Activated T-cell treated with anti-CD3 and anti-CD28 coated beads for 4 hours (primary cell): Measurements from ENCODE around the gene C10orf90.

Experiments
- DNase-seq: peaks from one replicate; pipeline ENCODE4 v3.0.0-alpha.2; 2020

Gene C10orf90

GRCh38 chr10:126632705-126633104 lies 37.8 kb downstream of the C10orf90 start:
- DNase-seq, result no peak

DNA sequence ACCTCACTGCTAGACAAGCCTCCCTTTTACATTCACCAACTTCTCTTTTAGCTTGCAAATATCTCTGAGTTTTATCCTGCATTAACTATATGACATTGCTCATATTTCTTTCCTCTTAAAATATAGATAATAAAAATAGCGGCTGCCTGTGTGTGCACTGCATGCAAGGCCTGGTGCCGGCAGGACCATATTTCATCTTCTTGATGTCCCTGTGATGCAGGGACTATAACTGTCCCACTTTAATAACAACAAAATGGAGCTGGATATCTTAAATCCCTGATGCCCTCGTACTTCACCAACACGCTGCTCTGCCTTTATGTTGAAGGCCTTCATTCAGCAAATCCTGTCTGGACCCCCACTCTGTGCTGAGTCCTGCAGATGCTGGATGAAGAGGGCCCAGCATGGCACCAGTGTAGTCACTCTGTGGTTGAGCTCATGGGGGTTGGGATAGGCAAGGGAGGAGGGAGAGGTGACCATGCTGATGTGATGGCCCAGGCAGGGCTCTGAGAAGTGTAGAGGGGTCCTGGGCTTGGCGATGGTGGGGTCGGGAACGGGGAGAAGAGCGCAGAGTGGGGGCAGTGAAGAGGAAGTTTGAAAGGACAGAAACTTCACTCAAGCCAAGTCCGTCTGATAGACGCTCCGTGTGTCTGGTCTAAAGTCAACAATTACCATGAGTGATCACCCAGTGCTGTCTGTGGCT lies 40.4 kb downstream of the C10orf90 start:
- DNase-seq, result no peak

GRCh38 chr10:126628746-126629145 lies 41.7 kb downstream of the C10orf90 start:
- no peak for DNase-seq

GRCh38 chr10:126621846-126622245 lies 48.6 kb downstream of the C10orf90 start:
- no peak for DNase-seq

GRCh38 chr10:126618466-126618865 lies 52.0 kb downstream of the C10orf90 start:
- no peak for DNase-seq

GRCh38 chr10:126617733-126618132 lies 52.8 kb downstream of the C10orf90 start:
- DNase-seq, result no peak

GRCh38 chr10:126617208-126617607 lies 53.3 kb downstream of the C10orf90 start:
- DNase-seq, result no peak

DNA sequence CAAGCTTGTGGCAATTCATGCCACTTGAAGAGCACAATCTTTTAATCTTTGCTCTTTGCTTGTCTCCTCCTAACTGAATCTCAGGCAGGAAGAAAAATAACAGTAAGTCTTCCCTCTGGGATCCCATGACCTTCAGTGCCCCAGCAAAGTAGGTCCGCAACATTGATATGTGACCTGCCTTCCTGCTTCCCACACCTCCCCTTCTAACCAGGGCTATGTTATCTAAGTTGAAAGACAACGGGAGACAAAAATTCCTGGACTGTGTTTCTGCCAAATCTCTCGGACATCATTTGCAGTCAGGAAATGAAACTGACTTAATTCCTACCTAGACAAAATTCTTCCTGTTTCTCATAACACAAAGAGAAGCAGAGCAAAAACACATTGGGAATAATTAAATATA lies 53.8 kb downstream of the C10orf90 start:
- no peak for DNase-seq

DNA sequence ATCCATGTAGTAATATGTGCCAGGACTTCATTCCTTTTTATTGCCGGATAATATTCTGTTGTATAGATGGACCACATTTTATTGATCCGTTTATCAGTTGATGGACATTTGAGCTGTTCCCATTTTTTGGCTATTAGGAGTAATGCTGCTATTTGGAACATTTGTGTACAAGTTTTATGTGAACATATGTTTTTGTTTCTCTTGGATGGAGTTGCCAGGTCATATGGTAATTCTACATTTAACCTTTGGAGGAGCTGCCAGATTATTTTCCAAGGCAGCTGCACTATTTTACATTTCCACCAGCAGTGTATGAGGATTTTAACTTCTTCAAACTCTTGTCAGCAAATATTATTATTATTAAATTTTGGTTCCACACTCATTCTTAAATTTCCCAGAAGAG lies 59.2 kb downstream of the C10orf90 start:
- DNase-seq, result no peak

GRCh38 chr10:126609566-126609965 lies 60.9 kb downstream of the C10orf90 start:
- DNase-seq, result no peak

GRCh38 chr10:126599949-126600682 lies 70.4 kb downstream of the C10orf90 start:
- DNase-seq, result no peak

DNA sequence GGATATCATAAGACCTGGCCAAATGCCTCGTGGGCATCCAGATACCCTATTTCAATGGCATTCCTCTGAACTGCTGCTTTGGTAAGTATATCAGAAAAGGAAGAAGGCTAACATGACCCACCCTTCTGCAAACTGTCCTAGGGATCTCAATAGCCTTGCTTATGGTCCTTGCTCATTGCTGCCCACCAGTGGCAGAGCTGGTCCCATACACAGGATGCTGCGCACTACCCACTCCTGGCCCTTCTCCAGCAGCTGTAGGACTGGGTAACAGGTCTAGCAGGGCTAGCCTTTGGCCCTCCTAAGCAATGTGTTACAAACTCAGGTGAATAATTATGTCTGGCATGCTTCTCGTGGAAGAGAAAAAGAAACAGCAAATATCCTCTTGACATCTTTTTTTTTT lies 72.5 kb downstream of the C10orf90 start:
- peak; percentile 1 for DNase-seq

DNA sequence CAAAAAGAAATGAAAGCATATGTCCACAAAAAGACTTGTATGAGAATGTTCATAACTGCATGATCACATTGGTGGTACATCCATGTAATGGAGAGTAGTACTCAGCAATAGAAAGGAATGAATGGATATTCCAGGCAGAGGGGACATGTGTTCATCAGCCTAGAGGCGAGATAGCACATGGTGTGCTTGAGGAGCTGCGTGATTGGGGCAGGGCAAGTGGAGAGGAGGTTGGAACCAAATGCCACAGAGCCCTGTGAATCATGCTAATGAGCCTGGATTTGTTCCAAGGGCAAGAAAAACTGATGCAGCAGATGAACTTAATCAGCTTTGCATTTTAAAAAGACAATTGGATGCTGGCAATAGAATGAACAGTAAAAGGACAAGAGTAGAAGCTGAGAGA lies 73.3 kb downstream of the C10orf90 start:
- no peak for DNase-seq

GRCh38 chr10:126596472-126597016 lies 73.9 kb downstream of the C10orf90 start:
- no peak for DNase-seq

GRCh38 chr10:126595160-126595559 lies 75.3 kb downstream of the C10orf90 start:
- DNase-seq, result no peak

DNA sequence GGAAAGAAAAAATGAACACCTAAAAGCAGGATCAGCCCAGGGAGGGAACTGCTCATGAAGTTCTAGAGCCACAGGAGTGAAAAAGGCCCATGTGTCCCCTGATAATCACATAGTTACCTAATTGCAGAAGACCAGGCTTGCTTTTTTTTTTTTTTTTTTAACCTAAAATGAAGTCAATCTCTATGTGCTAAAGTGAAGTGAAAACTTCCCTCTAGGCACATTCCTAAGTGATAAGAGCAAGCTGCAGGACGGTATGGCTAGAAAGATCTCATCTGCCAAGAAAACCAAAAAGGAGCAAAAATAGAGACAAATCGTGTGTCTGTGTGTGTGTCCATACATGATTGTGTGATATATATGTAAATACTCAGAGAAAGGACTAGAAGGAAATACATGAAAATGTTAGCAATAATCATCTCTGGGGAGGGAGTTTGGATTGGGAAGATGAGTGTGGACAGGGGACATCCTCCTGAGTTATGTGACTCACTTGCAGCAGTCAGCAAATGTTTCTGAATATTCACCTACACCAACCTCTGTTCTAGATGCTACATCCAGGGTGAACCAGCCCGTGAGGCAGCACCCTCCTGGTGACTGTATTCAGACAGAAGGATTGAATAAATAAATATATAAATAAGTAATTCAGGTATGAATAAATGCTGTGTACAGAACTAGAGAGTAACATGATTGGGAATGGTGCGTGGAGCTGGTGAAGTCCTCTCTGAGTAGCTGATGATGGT lies 76.4 kb downstream of the C10orf90 start:
- no peak for DNase-seq

DNA sequence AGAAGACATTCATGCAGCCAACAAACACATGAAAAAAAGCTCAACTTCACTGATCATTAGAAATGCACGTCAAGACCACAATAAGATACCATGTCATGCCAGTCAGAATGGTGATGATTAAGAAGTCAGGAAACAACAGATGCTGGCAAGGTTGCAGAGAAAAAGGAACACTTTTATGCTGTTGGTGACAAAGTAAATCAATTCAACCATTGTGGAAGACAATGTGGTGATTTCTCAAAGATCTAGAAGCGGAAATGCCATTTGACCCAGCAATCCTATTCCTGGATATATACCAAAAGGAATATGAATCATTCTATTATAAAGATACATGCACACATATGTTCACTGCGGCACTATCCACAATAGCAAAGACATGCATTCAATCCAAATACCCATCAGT lies 77.6 kb downstream of the C10orf90 start:
- no peak for DNase-seq

GRCh38 chr10:126588024-126588423 lies 82.5 kb downstream of the C10orf90 start:
- DNase-seq, result no peak

GRCh38 chr10:126586878-126587277 lies 83.6 kb downstream of the C10orf90 start:
- no peak for DNase-seq

DNA sequence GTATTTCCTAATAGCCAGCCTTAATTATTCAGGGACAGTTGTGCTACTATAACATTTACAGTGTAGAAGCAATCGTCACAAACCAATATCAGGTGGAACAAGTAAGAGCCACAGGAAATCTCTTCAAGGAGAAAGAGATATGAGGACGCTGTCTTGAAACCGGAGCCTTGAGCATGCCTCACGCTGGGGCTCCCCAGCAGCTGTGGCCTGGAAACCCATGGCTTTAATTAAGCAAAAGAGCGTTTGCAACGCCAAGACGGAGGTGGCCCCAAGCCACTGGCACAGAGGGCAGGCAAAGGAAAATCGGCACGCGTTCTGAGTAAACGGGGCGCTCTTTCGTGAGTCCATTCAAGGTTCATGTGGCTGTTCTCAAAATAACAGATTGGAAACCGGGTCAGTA lies 84.4 kb downstream of the C10orf90 start:
- DNase-seq, result no peak

DNA sequence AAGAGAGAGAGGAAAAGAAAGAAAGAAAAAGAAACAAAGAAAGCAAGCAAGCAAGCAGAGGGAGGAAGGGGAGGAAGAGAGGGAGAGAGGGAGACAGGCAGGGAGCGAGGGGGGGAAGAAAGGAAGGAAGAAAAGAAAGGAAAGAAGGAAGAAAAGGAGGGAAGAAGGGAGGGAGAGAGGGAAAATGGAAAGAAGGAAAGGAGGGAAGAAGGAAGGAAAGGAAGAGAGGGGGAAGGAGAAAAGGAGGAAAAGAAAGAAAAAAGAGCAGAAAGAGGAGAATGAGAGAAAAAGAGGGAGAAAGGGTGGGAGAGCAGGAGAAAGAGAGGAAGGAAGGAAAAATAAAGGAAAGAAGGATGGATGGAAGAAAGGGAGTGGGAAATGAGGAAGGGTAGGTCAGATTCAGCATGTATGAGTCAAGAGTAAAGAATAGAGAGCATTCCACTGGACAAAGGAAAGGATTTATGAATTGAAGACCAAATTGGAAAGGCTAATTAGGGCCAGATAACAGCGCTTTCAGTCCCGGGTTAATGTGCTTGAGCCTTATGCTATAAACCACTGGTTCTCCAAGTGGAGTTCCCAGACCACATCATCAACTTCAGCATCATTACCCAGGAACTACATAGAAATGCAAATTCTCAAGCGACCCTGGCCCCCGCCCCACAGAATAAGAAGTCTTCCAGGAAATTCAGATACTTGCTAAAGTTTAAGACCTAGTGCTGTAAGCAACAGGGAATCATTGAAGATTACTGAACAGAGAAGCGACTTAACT lies 85.1 kb downstream of the C10orf90 start:
- no peak for DNase-seq

DNA sequence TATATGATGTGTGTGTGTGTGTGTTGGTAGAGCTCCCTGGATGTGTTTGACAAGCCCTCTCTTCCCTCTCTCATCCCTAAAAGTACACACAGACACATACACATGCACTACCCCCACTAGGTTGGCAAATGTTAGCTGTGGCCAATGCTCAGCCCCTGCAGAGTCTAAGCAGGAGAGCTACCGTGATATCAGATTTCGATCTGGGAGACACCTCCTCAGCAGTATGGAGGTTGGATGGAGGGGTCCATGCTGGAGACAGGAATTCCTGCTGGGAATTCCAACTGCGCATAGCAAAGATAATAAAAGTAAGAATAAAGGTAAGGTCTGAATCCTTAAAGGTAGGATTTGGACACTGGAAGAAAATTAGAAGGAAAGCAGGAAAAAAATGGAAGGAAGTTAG lies 85.7 kb downstream of the C10orf90 start:
- DNase-seq, result no peak
